GM15510 (cell line): ENCODE data around the gene CBS.

ENCODE experiments used
- POLR2A ChIP-seq: IDR thresholded peaks from 3 replicates; pipeline ENCODE4 v1.6.1; 2011; ENCODE audit warnings: borderline replicate concordance; ENCODE audit not compliant: insufficient read length; ENCODE audit errors: extremely low read depth

The CBS gene

GRCh38 chr21:43020771-43021170 is 54.9 kb downstream of the CBS start:
- no peak for TF ChIP-seq POLR2A

DNA sequence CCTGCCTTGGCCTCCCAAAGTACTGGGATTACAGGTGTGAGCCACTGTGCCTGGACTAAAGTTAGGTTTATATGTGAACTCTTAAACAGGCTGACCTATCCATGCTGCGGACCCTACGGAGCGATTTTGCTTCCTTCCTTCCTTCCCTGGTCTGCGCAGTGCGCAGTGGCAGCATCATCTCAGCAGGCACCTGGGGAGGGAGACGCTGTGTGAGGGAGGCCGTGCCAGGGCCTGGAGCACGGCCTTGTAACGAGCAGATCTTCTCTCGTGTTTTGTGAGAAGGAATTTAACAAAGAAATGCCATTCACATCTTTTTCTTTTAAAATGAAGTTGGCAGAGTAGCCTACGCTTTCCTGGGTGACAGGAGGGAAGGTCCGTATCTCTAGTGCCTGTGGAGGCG is 55.5 kb downstream of the CBS start:
- TF ChIP-seq POLR2A: no peak

DNA sequence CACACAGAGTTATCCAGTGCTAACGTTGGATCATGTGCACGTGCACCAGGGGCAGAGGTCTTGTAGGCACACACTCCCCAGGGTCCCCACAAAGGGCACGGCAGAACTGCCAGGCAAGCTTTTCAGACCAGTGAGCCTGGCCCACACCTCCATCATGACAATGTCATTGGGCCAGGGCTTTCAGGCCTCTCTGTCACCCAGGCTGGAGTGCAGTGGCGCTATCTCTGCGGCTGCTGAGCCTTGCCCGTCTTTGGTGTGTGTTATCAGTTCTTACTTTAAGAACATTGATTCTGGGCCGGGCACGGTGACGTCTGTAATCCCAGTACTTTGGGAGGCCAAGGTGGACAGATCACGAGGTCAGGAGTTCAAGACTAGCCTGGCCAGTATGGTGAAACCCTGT is 57.1 kb downstream of the CBS start:
- TF ChIP-seq POLR2A: no peak

GRCh38 chr21:43016728-43017127 is 58.9 kb downstream of the CBS start:
- no peak for TF ChIP-seq POLR2A

DNA sequence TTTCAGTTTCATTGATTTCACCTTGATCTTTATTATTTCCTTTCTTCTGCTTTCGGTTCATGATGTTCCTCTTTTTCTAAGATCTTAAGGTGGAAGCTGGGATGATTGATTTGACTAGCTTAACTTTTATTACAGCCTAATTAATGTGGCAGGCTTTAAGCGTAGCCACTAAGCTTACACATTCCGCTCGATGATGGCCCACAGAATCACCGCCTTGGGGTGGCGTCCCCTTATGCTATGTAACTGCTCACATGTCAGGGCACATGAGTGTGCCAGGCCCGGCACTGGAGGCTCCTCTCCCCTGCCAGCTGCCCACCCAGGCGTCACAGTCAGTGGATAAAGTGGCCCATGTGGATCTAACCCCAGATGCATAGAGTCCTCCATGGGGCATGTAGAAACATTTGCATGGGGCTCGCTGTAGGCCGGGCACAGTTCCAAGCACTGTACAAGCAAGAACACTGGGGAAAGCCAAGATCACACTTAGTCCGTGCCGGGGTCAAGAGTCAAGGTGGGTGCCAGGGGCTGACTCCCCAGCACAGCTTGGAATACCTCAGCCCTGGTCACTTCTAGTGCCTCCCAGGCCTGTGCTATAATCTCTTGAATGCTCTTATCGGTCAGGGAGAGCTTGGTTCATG is 59.6 kb downstream of the CBS start:
- TF ChIP-seq POLR2A: no peak

DNA sequence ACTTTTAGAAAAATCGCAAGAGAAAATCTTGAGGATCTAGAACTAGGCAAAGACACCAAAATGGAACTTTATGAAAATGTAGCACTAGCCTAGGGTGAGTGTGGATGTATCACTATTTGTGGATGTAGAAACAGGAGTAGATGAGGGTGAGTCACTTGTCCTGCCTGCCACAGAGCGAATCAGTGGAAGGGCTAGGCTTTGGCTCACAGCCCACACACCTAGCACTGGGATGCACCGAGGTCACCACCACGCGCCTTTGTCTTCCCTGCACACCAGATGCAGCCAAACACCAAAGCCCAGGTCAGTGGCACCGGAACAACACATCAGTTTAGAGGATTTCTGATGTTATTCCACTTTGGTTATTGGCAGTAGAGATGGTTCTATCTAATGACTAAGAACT is 63.0 kb downstream of the CBS start:
- TF ChIP-seq POLR2A: no peak

GRCh38 chr21:43006874-43007208 is 68.8 kb downstream of the CBS start:
- no peak for TF ChIP-seq POLR2A

- no peak for TF ChIP-seq POLR2A
These were observed 70.0 kb downstream of the CBS start for GRCh38 chr21:43005635-43006034.

DNA sequence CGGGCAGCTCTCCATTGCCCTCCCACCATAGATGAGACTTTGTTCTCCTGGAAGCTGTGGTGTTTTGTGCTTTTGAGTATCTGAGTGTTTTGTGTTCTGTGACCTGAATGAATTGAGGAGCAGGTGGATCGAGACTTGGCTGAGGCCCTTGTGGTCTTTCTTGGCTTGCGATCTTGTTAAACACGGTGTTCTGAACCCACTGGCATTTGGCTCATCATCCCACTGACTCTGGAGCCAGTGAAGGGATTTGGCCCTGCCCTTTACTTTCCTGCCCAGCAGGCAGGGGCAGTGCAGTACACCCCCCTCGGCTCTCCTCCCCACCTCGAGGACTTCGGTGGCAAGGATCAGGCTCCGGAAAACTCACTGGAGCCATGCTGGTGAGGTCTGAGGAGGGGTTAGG is 70.7 kb downstream of the CBS start:
- TF ChIP-seq POLR2A: no peak
